Brain microvascular endothelial cell (primary cell): Measurements from ENCODE around the gene IGSF21.

Experiments
- DNase-seq: peaks from one replicate; pipeline ENCODE4 v3.0.0-alpha.2; 2020
- H3K27ac ChIP-seq: fragments of 250-450 bp; sonication (Bioruptor Pico); 2 replicates; pipeline ENCODE4 v1.5.1; 2020; ENCODE audit warnings: mild to moderate bottlenecking, moderate library complexity
- H3K27me3 ChIP-seq: fragments of 250-450 bp; sonication (Bioruptor Pico); replicated peaks from 2 replicates; pipeline ENCODE4 v1.5.1; 2020; ENCODE audit warnings: mild to moderate bottlenecking
- H3K36me3 ChIP-seq: fragments of 250-450 bp; sonication (Bioruptor Pico); replicated peaks from 2 replicates; pipeline ENCODE4 v1.5.1; 2020; ENCODE audit warnings: mild to moderate bottlenecking
- H3K4me3 ChIP-seq: 2 replicates; pipeline ENCODE4 v1.5.1; 2011; ENCODE audit warnings: low read depth, mild to moderate bottlenecking, control low read depth, low read length, moderate library complexity
- in situ Hi-C: cut with HindIII; loops from 2 replicates; pipeline ENCODE4 v1.10.0; 2017; ENCODE audit warnings: low sequenced_read_pairs, low pct_ligation_motif_present
- TF ChIP-seq, protein P1 (sequence below): IDR thresholded peaks from 2 replicates; pipeline ENCODE4 v1.5.1; 2011; ENCODE audit warnings: low read depth, mild to moderate bottlenecking, moderate library complexity, low read length, control low read depth, inconsistent platforms; ENCODE audit errors: missing control alignments

IGSF21 gene

GRCh38 chr1:18151436-18152122 is 44.0 kb downstream of the IGSF21 start:
- no peaks in the 10 kb centered on the region for H3K27me3 ChIP-seq
- DNase-seq: no peak
- no peak overlapping the region for H3K4me3 ChIP-seq
- no peaks in the 10 kb centered on the region for H3K36me3 ChIP-seq
- no peak overlapping the region for H3K27ac ChIP-seq
- TF ChIP-seq, protein P1, sequence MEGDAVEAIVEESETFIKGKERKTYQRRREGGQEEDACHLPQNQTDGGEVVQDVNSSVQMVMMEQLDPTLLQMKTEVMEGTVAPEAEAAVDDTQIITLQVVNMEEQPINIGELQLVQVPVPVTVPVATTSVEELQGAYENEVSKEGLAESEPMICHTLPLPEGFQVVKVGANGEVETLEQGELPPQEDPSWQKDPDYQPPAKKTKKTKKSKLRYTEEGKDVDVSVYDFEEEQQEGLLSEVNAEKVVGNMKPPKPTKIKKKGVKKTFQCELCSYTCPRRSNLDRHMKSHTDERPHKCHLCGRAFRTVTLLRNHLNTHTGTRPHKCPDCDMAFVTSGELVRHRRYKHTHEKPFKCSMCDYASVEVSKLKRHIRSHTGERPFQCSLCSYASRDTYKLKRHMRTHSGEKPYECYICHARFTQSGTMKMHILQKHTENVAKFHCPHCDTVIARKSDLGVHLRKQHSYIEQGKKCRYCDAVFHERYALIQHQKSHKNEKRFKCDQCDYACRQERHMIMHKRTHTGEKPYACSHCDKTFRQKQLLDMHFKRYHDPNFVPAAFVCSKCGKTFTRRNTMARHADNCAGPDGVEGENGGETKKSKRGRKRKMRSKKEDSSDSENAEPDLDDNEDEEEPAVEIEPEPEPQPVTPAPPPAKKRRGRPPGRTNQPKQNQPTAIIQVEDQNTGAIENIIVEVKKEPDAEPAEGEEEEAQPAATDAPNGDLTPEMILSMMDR: no peak
- in situ Hi-C loops: no loop called here

GRCh38 chr1:18154430-18155194 is 47.0 kb downstream of the IGSF21 start:
- H3K27me3 ChIP-seq: no peaks in the 10 kb centered on the region
- TF ChIP-seq, protein P1: no peak
- no peaks in the 10 kb centered on the region for H3K36me3 ChIP-seq
- H3K4me3 ChIP-seq: no peak overlapping the region
- DNase-seq: no peak
- in situ Hi-C loops: no loop called here
- H3K27ac ChIP-seq: no peak overlapping the region

- Histone ChIP-seq H3K4me3 (no peak overlapping the region), H3K27me3 (no peaks in the 10 kb centered on the region), H3K27ac (no peak overlapping the region), H3K36me3 (no peaks in the 10 kb centered on the region)
- no peak for DNase-seq
- in situ Hi-C loops: no loop called here
- TF ChIP-seq, protein P1: no peak
These were observed 48.3 kb downstream of the IGSF21 start for GRCh38 chr1:18155881-18156385.

- in situ Hi-C loops: no loop called here
- TF ChIP-seq, protein P1: no peak
- Histone ChIP-seq H3K27me3 (no peaks in the 10 kb centered on the region), H3K4me3 (no peak overlapping the region), H3K36me3 (no peaks in the 10 kb centered on the region), H3K27ac (no peak overlapping the region)
- DNase-seq: no peak
These were observed 49.8 kb downstream of the IGSF21 start for GRCh38 chr1:18157352-18157751.

DNA sequence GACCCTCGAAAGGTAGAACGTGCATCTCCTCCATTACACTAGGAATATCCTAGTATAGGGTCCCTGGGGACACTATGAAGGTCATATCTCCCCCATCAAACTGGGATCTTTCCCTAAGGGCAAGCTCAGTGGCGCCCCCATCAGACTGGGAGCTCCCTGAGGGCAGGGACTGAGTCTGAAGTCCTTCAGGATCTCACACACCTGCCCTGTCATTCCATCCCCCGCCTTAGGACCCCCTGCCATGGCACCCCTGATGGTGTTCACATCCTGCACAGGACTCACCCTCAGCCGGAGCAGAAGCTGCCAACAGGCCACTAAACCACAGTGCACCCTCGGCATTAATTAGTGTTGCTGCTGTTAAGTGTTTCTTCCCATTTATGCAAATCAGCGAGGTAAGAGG is 50.4 kb downstream of the IGSF21 start:
- TF ChIP-seq, protein P1: no peak
- H3K36me3 ChIP-seq: no peaks in the 10 kb centered on the region
- no peak overlapping the region for H3K27ac ChIP-seq
- H3K4me3 ChIP-seq: no peak overlapping the region
- in situ Hi-C loops: no loop called here
- H3K27me3 ChIP-seq: no peaks in the 10 kb centered on the region
- DNase-seq: no peak
